Keratinocyte (primary cell): ENCODE results near the gene ITGB1.

Source experiments
- EZH2 ChIP-seq: IDR thresholded peaks from one replicate; pipeline ENCODE4 v1.6.1; 2012; ENCODE audit warnings: inconsistent platforms, mild to moderate bottlenecking, low read length, moderate library complexity
- TF ChIP-seq, protein P1 (sequence below), 3 experiments: IDR thresholded peaks in 1 of 3; conservative IDR thresholded peaks in 1 of 3; optimal IDR thresholded peaks in 1 of 3; 2 replicates in 2 of 3; 3 replicates in 1 of 3; pipeline versions ENCODE3 to v1.5.1; 2011; ENCODE audit warnings: low read length in 3 of 3, mild to moderate bottlenecking in 3 of 3, moderate library complexity in 2 of 3, control low read depth in 1 of 3, inconsistent platforms in 1 of 3; ENCODE audit not compliant: insufficient read depth in 2 of 3; ENCODE audit errors: extremely low read depth in 1 of 3

DNA sequence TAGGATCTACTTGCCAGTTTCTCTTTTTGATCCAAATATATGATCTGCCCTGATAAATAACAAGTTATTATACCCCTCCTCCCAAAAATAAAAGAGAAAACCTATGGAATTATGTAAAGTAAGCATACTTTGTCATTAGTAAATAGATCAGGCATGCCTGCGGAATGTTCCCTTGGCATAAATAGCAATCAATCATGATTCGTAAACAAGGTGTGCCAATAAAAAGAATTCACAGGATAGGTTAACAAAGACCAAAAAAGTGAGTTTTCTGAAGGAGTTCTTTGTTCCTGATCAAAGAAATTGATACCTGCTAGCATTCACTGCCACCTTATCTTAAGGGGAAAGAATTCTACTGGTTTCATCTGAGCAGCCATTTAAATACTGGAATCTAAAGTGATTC lies 11.9 kb downstream of the ITGB1 start:
- TF ChIP-seq, protein P1, sequence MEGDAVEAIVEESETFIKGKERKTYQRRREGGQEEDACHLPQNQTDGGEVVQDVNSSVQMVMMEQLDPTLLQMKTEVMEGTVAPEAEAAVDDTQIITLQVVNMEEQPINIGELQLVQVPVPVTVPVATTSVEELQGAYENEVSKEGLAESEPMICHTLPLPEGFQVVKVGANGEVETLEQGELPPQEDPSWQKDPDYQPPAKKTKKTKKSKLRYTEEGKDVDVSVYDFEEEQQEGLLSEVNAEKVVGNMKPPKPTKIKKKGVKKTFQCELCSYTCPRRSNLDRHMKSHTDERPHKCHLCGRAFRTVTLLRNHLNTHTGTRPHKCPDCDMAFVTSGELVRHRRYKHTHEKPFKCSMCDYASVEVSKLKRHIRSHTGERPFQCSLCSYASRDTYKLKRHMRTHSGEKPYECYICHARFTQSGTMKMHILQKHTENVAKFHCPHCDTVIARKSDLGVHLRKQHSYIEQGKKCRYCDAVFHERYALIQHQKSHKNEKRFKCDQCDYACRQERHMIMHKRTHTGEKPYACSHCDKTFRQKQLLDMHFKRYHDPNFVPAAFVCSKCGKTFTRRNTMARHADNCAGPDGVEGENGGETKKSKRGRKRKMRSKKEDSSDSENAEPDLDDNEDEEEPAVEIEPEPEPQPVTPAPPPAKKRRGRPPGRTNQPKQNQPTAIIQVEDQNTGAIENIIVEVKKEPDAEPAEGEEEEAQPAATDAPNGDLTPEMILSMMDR (optimal IDR thresholded peaks at IDR 0.05 in 1 of 3, IDR thresholded peaks at IDR 0.05 in 1 of 3, conservative IDR thresholded peaks at IDR 0.05 in 1 of 3; ENCODE audit: extremely low read depth in 1 of 3, insufficient read depth in 2 of 3, low read length in 3 of 3) = no peak
- TF ChIP-seq EZH2 = no peak
